Measurements from ENCODE around the gene AHDC1. TPM values are rescaled to one million over a fixed set of nuclear protein-coding genes. Genes with fewer than 3 reads are reported as not detected.
A peak's percentile ranks its signal among the peaks of the same experiment; 100 is the strongest.

The AHDC1 gene
- total and polyA plus RNA-seq, 2 of the 13 experiments (the other 11 are each of a cell fraction or from before 2014, with no cell fraction given), result 1.0 to 2.7 TPM

GRCh38 chr1:27592931-27593677 lies 10.8 kb downstream of the AHDC1 start:
- H3K27me3 ChIP-seq (ENCODE audit: control insufficient read depth in 1 of 2, insufficient read depth in 2 of 2, low read length in 2 of 2), result no peaks in the 10 kb centered on the region
- intact Hi-C loops (cut with micrococcal nuclease; ENCODE audit: unreplicated experiment) (no loop called here), in situ Hi-C loops (cut with HindIII; ENCODE audit: extremely low pct_ligation_motif_present, low pct_unique_long_range_greater_than_20kb) (no loop called here)
- ChIA-PET POLR2A (interaction anchor here (1.4 kb wide), 1 partner anchor 11 kb away, joined by 4 read pairs; the partner anchor contains the start of gene AHDC1), CTCF (ENCODE audit: low intra/inter-chr PET ratio, low total read pairs) (no interaction called here)
- 93% methylated on average over 5 of the region's 17 CpGs for WGBS (ENCODE audit: low lambda C conversion rate)
- H2AFZ ChIP-seq (ENCODE audit: low read length), result no peak overlapping the region
- H3K27ac ChIP-seq (ENCODE audit: extremely low read length, insufficient read depth, low read length), result no peak overlapping the region
- H3K4me1 ChIP-seq (ENCODE audit: insufficient read depth, low read length), result peaks cover 53% of the 10 kb centered on the region
- H3K36me3 ChIP-seq (replicated peaks in 1 of 2; ENCODE audit: control insufficient read depth in 1 of 2, insufficient read depth in 2 of 2, low read length in 2 of 2), result peaks cover 0 to 3% of the 10 kb centered on the region in 2 experiments; a peak in 2 of 5 replicates
- H3K4me2 ChIP-seq (ENCODE audit: low read depth, low read length), result no peak overlapping the region
- H3K4me3 ChIP-seq (replicated peaks in 1 of 3; ENCODE audit: insufficient read depth in 1 of 3, low read depth in 2 of 3, low read length in 3 of 3), result no peak overlapping the region
- H3K9me3 ChIP-seq (ENCODE audit: low read length), result no peaks in the 10 kb centered on the region
- FAIRE-seq (no peak), ATAC-seq (no peak), DNase-seq (ENCODE audit: low spot score) (no peak)
- no peak overlapping the region for H3K9ac ChIP-seq (ENCODE audit: insufficient read depth, low read depth, low read length)
- H3K79me2 ChIP-seq (ENCODE audit: insufficient read depth, low read length), result peaks cover 16% of the 10 kb centered on the region
- peaks cover 7% of the 10 kb centered on the region; the same call in 1 of the 2 replicates for H4K20me1 ChIP-seq (ENCODE audit: insufficient read depth, low read length)
- TF ChIP-seq HNRNPL (IDR thresholded peaks at IDR 0.05; ENCODE audit: low read depth, low read length), result 0 out of 2 replicates have a peak, but pooled peaks have one; percentile 65
- TF ChIP-seq SOX6 (IDR thresholded peaks at IDR 0.05), result no peak
- TF ChIP-seq SOX6 (CRISPR knock-in tag; IDR thresholded peaks at IDR 0.05), result no peak
- no peak for TF ChIP-seq AGO2 (optimal IDR thresholded peaks at IDR 0.05; ENCODE audit: low read depth, low read length)
- no TSS peak for BruUV-seq (replicated peaks)

GRCh38 chr1:27592232-27592930 lies 11.6 kb downstream of the AHDC1 start:
- Histone ChIP-seq H3K27me3 (ENCODE audit: control insufficient read depth in 1 of 2, insufficient read depth in 2 of 2, low read length in 2 of 2) (no peaks in the 10 kb centered on the region), H3K9me3 (ENCODE audit: low read length) (no peaks in the 10 kb centered on the region), H3K9ac (ENCODE audit: insufficient read depth, low read depth, low read length) (no peak overlapping the region), H3K36me3 (replicated peaks in 1 of 2; ENCODE audit: control insufficient read depth in 1 of 2, insufficient read depth in 2 of 2, low read length in 2 of 2) (peaks cover 0 to 3% of the 10 kb centered on the region in 2 experiments; a peak in 2 of 5 replicates), H3K79me2 (ENCODE audit: insufficient read depth, low read length) (peaks cover 10% of the 10 kb centered on the region), H3K4me3 (replicated peaks in 1 of 3; ENCODE audit: insufficient read depth in 1 of 3, low read depth in 2 of 3, low read length in 3 of 3) (no peak overlapping the region), H3K4me1 (ENCODE audit: insufficient read depth, low read length) (peaks cover 59% of the 10 kb centered on the region), H2AFZ (ENCODE audit: low read length) (no peak overlapping the region), H3K27ac (ENCODE audit: extremely low read length, insufficient read depth, low read length) (no peak overlapping the region), H4K20me1 (ENCODE audit: insufficient read depth, low read length) (0 out of 2 replicates have a peak, but pooled peaks cover 4% of the 10 kb centered on the region), H3K4me2 (ENCODE audit: low read depth, low read length) (no peak overlapping the region)
- 94% methylated on average over 16 of the region's 22 CpGs for WGBS (ENCODE audit: low lambda C conversion rate)
- intact Hi-C loops (cut with micrococcal nuclease; ENCODE audit: unreplicated experiment), result no loop called here
- no peak for DNase-seq (ENCODE audit: low spot score)
- no peak for ATAC-seq
- TF ChIP-seq ZNF768 (CRISPR knock-in tag; IDR thresholded peaks at IDR 0.05) (peak; percentile 64; the same call in 1 of the 2 replicates), PCBP1 (IDR thresholded peaks at IDR 0.05; ENCODE audit: borderline replicate concordance, low read depth, low read length) (0 out of 2 replicates have a peak, but pooled peaks have one; percentile 26), PTBP1 (IDR thresholded peaks at IDR 0.05; ENCODE audit: low read depth, low read length, poor library complexity, severe bottlenecking) (no peak)
- BruUV-seq (replicated peaks), result no TSS peak
- in situ Hi-C loops (cut with HindIII; ENCODE audit: extremely low pct_ligation_motif_present, low pct_unique_long_range_greater_than_20kb), result no loop called here
- ChIA-PET CTCF (ENCODE audit: low intra/inter-chr PET ratio, low total read pairs) (no interaction called here), POLR2A (interaction anchor here (1.4 to 2.0 kb wide), 2 partner anchors 10 to 12 kb away, joined by 4 to 5 read pairs; partner anchors contain the start of gene AHDC1)
- FAIRE-seq, result no peak

Measured in HepG2 (cell line).